Measurements from ENCODE around the gene SPIN2A. TPM values are rescaled to one million over a fixed set of nuclear protein-coding genes. Genes with fewer than 3 reads are reported as not detected.
"Not testable (repeated sequence)": the region's sequence is repeated elsewhere in the genome, so short reads cannot be mapped to it uniquely, and the experiment has no call there.

Gene SPIN2A
- total and polyA plus RNA-seq, 8 donors: 0.19 to 2.9 (median 0.94) TPM; not detected in 2

DNA sequence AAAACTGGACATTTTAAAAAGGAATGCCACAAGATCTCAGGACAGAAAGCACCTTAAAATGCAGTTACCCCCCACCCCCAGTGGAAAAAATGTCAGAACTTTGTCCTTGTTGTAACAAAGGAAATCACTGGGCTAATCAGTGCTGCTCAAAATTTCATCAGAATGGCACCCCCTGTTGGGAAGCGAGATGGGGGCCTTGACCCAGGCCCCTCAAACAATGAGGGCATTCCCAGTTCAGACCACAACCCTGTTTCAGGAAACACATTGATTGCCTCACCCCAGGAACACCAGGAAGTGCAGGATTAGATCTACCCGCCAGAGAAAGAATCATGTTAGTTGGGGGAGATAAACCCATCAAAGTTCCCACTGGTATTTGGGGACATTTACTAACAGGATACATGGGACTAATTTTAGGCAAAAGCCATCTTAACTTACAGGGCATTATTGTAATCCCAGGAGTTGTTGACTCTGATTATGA, 32.2 kb downstream of the SPIN2A start:
- WGBS, 5 donors: 37 to 80% (median 70%) methylated on average over 2 of the region's 2 CpGs

GRCh38 chrX:57104406-57104805, 32.8 kb downstream of the SPIN2A start:
- TF ChIP-seq, protein P1, sequence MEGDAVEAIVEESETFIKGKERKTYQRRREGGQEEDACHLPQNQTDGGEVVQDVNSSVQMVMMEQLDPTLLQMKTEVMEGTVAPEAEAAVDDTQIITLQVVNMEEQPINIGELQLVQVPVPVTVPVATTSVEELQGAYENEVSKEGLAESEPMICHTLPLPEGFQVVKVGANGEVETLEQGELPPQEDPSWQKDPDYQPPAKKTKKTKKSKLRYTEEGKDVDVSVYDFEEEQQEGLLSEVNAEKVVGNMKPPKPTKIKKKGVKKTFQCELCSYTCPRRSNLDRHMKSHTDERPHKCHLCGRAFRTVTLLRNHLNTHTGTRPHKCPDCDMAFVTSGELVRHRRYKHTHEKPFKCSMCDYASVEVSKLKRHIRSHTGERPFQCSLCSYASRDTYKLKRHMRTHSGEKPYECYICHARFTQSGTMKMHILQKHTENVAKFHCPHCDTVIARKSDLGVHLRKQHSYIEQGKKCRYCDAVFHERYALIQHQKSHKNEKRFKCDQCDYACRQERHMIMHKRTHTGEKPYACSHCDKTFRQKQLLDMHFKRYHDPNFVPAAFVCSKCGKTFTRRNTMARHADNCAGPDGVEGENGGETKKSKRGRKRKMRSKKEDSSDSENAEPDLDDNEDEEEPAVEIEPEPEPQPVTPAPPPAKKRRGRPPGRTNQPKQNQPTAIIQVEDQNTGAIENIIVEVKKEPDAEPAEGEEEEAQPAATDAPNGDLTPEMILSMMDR (IDR thresholded peaks at IDR 0.05): no peak
- TF ChIP-seq EP300 (IDR thresholded peaks at IDR 0.05) (no peak), POLR2A (IDR thresholded peaks at IDR 0.05) (no peak)
- no peak overlapping the region for H3K4me3 ChIP-seq
- intact Hi-C loops (cut with DNase I; ENCODE audit: low total_unique reads): no loop called here
- WGBS, 5 donors: 47 to 72% (median 54%) methylated on average over 3 to 4 of the region's 4 CpGs
- H3K27ac ChIP-seq: no peak overlapping the region
- H3K4me1 ChIP-seq: no peaks in the 10 kb centered on the region
- no peaks in the 10 kb centered on the region for H3K27me3 ChIP-seq
- no peak for DNase-seq
- peaks cover 0 to 16% (median 10%) of the 10 kb centered on the region in 4 donors for H3K36me3 ChIP-seq
- H3K9me3 ChIP-seq: peaks cover 0 to 26% (median 13%) of the 10 kb centered on the region in 4 donors

More for the DNA sequence above, 32.2 kb downstream of the SPIN2A start:
- H3K9me3 ChIP-seq: peaks cover 0 to 21% (median 10%) of the 10 kb centered on the region in 4 donors
- TF ChIP-seq POLR2AphosphoS5 (IDR thresholded peaks at IDR 0.05): no peak
- no peak for TF ChIP-seq POLR2A (IDR thresholded peaks at IDR 0.05)
- TF ChIP-seq, protein P1 (IDR thresholded peaks at IDR 0.05): no peak
- TF ChIP-seq EP300 (IDR thresholded peaks at IDR 0.05): no peak
- H3K4me1 ChIP-seq: no peaks in the 10 kb centered on the region
- H3K27me3 ChIP-seq: no peaks in the 10 kb centered on the region
- H3K27ac ChIP-seq: no peak overlapping the region
- H3K36me3 ChIP-seq: peaks cover 0 to 16% (median 10%) of the 10 kb centered on the region in 4 donors
- intact Hi-C loops (cut with DNase I; ENCODE audit: low total_unique reads): no loop called here
- no peak overlapping the region for H3K4me3 ChIP-seq
- DNase-seq: no peak

GRCh38 chrX:57103489-57103888, 33.7 kb downstream of the SPIN2A start:
- H3K4me1 ChIP-seq: no peaks in the 10 kb centered on the region
- WGBS, 5 donors: 62 to 80% (median 72%) methylated on average over 1 to 3 of the region's 3 CpGs
- TF ChIP-seq EP300 (IDR thresholded peaks at IDR 0.05) (no peak), POLR2AphosphoS5 (IDR thresholded peaks at IDR 0.05) (no peak), POLR2A (IDR thresholded peaks at IDR 0.05) (no peak)
- TF ChIP-seq, protein P1 (IDR thresholded peaks at IDR 0.05): no peak
- DNase-seq: no peak
- H3K36me3 ChIP-seq: peaks cover 0 to 9% (median 4%) of the 10 kb centered on the region in 4 donors
- H3K9me3 ChIP-seq: peaks cover 0 to 34% (median 18%) of the 10 kb centered on the region in 4 donors
- H3K27me3 ChIP-seq: no peaks in the 10 kb centered on the region
- H3K4me3 ChIP-seq: no peak overlapping the region
- intact Hi-C loops (cut with DNase I; ENCODE audit: low total_unique reads): no loop called here
- H3K27ac ChIP-seq: no peak overlapping the region

DNA sequence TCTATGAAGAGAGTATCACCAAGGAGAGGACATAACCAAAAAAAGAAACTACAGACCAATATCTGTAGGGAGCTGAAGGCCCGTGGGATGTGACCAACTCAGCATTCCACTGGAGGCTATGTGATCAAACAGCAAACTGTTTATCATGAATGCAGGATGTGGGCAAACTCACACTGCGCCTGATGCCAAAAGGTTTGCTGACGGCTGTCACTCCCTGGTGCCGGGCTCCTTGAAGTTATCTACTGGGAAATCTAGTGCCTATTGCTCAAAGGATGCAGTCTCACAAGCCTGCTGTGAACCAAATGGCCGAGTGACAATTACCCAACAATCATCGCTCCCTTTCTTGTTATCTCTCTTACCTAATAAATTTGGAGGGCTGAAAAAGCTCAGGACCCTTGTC, 34.3 kb downstream of the SPIN2A start:
- intact Hi-C loops (cut with DNase I; ENCODE audit: low total_unique reads); H3K27ac ChIP-seq; H3K27me3 ChIP-seq; DNase-seq; H3K36me3 ChIP-seq; H3K4me3 ChIP-seq; H3K4me1 ChIP-seq: not testable (repeated sequence)
- H3K9me3 ChIP-seq: peaks cover 0 to 38% (median 19%) of the 10 kb centered on the region in 4 donors
- 59 to 89% (median 67%) methylated on average over 6 of the region's 6 CpGs for WGBS, 5 donors

Other genes with a start within 250 kb of the SPIN2A start
- gene SPIN3, start 141.9 kb downstream of the SPIN2A start, total RNA-seq: 10 to 100 TPM in 4 of 5 donors, 1 to 10 TPM in 1; 1.7 to 48.2 (median 16.5) TPM
- gene SPIN3, start 141.9 kb downstream of the SPIN2A start, polyA plus RNA-seq: 1 to 10 TPM; 3.1 to 7.0 (median 3.3) TPM
- gene SPIN2B, start 15.8 kb downstream of the SPIN2A start, total RNA-seq: 1 to 10 TPM in 3 of 5 donors, not detected in 2; 4.1 to 9.9 (median 6.7) TPM
- gene SPIN2B, start 15.8 kb downstream of the SPIN2A start, polyA plus RNA-seq: 10 to 100 TPM in 1 of 3 donors, 1 to 10 TPM in 2; 4.9 to 10.3 (median 6.9) TPM
- gene FAAH2, start 149.3 kb upstream of the SPIN2A start, total RNA-seq: 10 to 100 TPM in 2 of 5 donors, 1 to 10 TPM in 2, not detected in 1; 2.9 to 17.3 (median 11.9) TPM
- gene FAAH2, start 149.3 kb upstream of the SPIN2A start, polyA plus RNA-seq: 10 to 100 TPM in 1 of 3 donors, 1 to 10 TPM in 2; 2.6 to 14.0 (median 4.0) TPM